ENCODE measurements around the gene RYR1. TPM values are rescaled to one million over a fixed set of nuclear protein-coding genes. Genes with fewer than 3 reads are reported as not detected.
"Not testable (repeated sequence)": the region's sequence is repeated elsewhere in the genome, so short reads cannot be mapped to it uniquely, and the experiment has no call there.

Gene RYR1
- total RNA-seq, 1 donor from 2014 or later: 0.32 TPM

DNA sequence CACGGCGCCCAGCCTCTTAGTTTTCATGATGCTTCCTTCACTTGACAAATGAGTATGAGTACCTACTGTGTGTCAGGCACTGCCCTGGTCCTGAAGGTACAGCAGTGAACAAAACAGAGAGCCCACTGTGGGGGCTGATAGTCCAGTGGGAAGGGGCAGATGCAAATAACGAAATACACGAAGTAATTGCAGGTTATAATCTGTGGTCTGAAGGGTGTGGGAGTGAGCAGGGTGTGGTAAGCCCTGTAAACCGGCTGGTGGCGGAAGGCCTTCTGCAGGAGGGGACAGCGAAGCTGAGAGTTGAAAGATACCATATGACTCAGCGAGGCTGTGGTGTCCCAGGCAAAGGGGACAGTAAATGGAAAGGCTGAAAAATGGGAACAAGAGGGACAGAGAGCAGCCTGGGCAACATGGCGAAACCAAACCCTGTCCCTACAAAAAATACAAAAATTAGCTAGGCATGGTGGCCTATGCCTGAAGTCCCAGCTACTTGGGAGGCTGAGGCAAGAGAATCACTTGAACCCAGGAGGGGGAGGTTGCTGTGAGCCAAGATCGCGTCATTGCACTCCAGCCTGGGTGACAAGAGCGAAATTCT, 123.8 kb downstream of the RYR1 start:
- Mint-ChIP-seq H3K27me3 (ENCODE audit: low read depth) (peaks cover 24% of the 10 kb centered on the region), H3K4me1 (ENCODE audit: low read depth) (no peaks in the 10 kb centered on the region), H3K4me3 (ENCODE audit: unreplicated experiment) (no peak overlapping the region), H3K27ac (ENCODE audit: unreplicated experiment) (no peak overlapping the region), H3K36me3 (ENCODE audit: low read depth) (no peaks in the 10 kb centered on the region), H3K9me3 (ENCODE audit: low read depth) (no peaks in the 10 kb centered on the region)
- TF ChIP-seq, protein P1, sequence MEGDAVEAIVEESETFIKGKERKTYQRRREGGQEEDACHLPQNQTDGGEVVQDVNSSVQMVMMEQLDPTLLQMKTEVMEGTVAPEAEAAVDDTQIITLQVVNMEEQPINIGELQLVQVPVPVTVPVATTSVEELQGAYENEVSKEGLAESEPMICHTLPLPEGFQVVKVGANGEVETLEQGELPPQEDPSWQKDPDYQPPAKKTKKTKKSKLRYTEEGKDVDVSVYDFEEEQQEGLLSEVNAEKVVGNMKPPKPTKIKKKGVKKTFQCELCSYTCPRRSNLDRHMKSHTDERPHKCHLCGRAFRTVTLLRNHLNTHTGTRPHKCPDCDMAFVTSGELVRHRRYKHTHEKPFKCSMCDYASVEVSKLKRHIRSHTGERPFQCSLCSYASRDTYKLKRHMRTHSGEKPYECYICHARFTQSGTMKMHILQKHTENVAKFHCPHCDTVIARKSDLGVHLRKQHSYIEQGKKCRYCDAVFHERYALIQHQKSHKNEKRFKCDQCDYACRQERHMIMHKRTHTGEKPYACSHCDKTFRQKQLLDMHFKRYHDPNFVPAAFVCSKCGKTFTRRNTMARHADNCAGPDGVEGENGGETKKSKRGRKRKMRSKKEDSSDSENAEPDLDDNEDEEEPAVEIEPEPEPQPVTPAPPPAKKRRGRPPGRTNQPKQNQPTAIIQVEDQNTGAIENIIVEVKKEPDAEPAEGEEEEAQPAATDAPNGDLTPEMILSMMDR (IDR thresholded peaks at IDR 0.05): no peak
- DNase-seq (ENCODE audit: low spot score): peak; percentile 34

DNA sequence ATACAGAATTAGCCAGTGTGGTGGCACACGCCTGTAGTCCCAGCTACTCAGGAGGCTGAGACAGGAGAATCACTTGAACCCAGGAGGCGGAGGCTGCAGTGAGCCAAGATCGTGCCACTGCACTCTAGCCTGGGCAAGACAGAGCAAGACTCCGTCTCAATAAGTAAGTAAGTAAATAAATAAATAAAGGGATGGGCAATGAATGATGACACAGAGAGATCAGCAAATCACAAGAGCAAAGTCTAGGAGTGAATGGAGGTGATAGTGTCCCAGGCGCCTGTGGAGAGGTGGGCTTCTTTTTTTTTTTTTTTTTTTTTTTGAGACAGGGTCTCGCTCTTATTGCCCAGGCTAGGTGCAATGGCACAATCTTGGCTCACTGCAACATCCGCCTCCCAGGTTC, 125.4 kb downstream of the RYR1 start:
- H3K27ac Mint-ChIP-seq (ENCODE audit: unreplicated experiment); H3K4me1 Mint-ChIP-seq (ENCODE audit: low read depth): not testable (repeated sequence)

DNA sequence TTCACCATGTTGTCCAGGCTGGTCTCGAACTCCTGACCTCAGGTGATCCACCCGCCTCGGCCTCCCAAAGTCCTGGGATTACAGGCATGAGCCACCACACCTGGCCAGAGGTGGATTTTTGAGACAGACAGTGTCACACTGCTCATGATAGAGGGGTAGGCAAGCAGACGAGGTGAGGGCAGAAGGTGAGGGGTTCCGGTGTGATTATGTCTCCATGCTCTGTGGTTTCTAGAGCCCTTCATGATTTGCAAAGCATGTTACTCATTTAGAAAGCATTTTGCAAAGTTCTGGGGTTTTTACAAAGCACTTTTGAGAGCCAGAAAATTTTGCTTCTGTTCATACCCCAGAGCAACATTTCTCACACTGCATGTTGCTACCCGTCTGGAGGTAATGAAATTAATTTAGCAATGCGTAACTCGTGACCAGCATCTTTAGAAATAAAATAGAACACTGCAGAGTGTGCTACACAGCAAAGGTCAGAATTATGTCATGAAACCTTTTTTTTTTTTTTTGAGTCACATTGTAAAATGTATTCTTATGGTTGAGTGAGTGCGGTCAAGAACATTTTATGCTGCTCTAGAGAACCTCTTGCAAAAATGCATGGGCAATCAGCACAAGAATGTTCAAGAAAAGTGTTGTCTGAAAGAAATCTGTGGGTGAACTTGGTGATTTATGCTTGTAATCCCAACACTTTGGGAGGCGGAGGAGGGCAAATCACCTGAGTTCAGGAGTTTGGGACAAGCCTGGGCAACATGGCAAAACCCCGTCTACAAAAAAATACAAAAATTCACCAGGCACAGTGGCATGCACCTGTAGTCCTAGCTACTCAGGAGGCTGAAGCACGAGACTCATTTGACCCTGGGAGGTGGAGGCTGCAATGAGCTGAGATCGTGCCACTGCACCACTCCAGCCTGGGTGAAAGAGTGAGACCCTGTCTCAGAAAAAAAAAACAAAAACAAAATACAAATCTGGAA, 126.2 kb downstream of the RYR1 start:
- Mint-ChIP-seq H3K9me3 (ENCODE audit: low read depth) (no peaks in the 10 kb centered on the region), H3K36me3 (ENCODE audit: low read depth) (no peaks in the 10 kb centered on the region), H3K27ac (ENCODE audit: unreplicated experiment) (no peak overlapping the region), H3K27me3 (ENCODE audit: low read depth) (peaks cover 27% of the 10 kb centered on the region), H3K4me1 (ENCODE audit: low read depth) (no peaks in the 10 kb centered on the region), H3K4me3 (ENCODE audit: unreplicated experiment) (no peak overlapping the region)
- peak; percentile 5 for DNase-seq (ENCODE audit: low spot score)
- TF ChIP-seq, protein P1 (IDR thresholded peaks at IDR 0.05): no peak

More for the DNA sequence above, 125.4 kb downstream of the RYR1 start:
- DNase-seq (ENCODE audit: low spot score): peak; percentile 3
- not testable (repeated sequence) for H3K4me3 Mint-ChIP-seq (ENCODE audit: unreplicated experiment); H3K9me3 Mint-ChIP-seq (ENCODE audit: low read depth); H3K36me3 Mint-ChIP-seq (ENCODE audit: low read depth)
- H3K27me3 Mint-ChIP-seq (ENCODE audit: low read depth): peaks cover 27% of the 10 kb centered on the region

DNA sequence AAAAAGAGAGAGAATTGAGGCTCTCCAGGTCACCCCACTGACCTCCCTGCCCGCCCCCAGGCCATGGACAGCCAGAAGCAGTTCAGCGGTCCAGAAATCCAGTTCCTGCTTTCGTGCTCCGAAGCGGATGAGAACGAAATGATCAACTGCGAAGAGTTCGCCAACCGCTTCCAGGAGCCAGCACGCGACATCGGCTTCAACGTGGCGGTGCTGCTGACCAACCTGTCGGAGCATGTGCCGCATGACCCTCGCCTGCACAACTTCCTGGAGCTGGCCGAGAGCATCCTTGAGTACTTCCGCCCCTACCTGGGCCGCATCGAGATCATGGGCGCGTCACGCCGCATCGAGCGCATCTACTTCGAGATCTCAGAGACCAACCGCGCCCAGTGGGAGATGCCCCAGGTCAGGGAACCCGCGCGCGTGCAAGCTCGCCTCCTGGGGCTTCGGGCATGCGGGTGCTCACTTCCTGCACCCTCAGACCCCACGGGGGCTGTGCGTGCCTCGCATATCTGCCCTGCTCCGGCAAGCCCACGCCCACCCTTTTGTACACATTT, 127.6 kb downstream of the RYR1 start:
- Mint-ChIP-seq H3K4me1 (ENCODE audit: low read depth) (no peaks in the 10 kb centered on the region), H3K36me3 (ENCODE audit: low read depth) (no peaks in the 10 kb centered on the region), H3K27me3 (ENCODE audit: low read depth) (peaks cover 20% of the 10 kb centered on the region), H3K9me3 (ENCODE audit: low read depth) (no peaks in the 10 kb centered on the region), H3K27ac (ENCODE audit: unreplicated experiment) (no peak overlapping the region), H3K4me3 (ENCODE audit: unreplicated experiment) (no peak overlapping the region)
- peak; percentile 89 for DNase-seq (ENCODE audit: low spot score)
- TF ChIP-seq, protein P1 (IDR thresholded peaks at IDR 0.05): no peak

DNA sequence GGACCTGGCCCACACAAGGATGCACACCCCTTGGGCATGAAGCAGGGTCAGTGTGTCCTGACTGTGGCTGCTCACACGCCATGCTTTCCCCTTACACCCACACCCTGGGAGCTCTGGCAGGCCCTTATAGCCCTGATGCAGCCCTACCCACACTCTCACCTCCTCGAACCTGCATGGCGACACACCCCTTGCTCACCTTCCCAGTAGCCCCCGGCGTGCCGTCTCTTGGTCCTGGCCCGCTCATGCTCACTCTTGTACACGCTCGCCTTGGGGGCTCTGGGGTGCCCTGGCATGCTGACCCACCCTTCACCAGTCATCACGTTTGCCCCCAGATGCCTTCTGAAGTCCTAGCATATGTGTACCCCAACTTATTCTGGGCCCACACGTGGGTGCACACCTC, 128.2 kb downstream of the RYR1 start:
- H3K4me3 Mint-ChIP-seq (ENCODE audit: unreplicated experiment): no peak overlapping the region
- no peaks in the 10 kb centered on the region for H3K9me3 Mint-ChIP-seq (ENCODE audit: low read depth)
- peak; percentile 76 for DNase-seq (ENCODE audit: low spot score)
- TF ChIP-seq, protein P1 (IDR thresholded peaks at IDR 0.05): no peak
- no peaks in the 10 kb centered on the region for H3K4me1 Mint-ChIP-seq (ENCODE audit: low read depth)
- H3K36me3 Mint-ChIP-seq (ENCODE audit: low read depth): no peaks in the 10 kb centered on the region
- peaks cover 19% of the 10 kb centered on the region for H3K27me3 Mint-ChIP-seq (ENCODE audit: low read depth)
- no peak overlapping the region for H3K27ac Mint-ChIP-seq (ENCODE audit: unreplicated experiment)
